ENCODE measurements around the gene TPGS2. TPM values are rescaled to one million over a fixed set of nuclear protein-coding genes. Genes with fewer than 3 reads are reported as not detected.

The TPGS2 gene
- total RNA-seq = 124 and 143 TPM in 2 replicates

GRCh38 chr18:36828630-36829361 lies at the start of gene TPGS2, which contains the start of gene KIAA1328:
TPGS2 (minus strand) TSS chr18:36829002; CDS start chr18:36828767, 235 bp downstream.
KIAA1328 (plus strand) TSS chr18:36829127; CDS start chr18:36829139, 12 bp downstream.

Other genes with a start within 250 kb of the TPGS2 start
- gene KIAA1328, start 125 bp upstream of the TPGS2 start, total RNA-seq = 4.0 and 4.9 TPM in 2 replicates

All from smooth muscle cell of the pulmonary artery (primary cell).